Psoas muscle (tissue), 8 donors: ENCODE measurements around the gene PYGL. TPM values are rescaled to one million over a fixed set of nuclear protein-coding genes. Genes with fewer than 3 reads are reported as not detected.

ENCODE experiments used
- ATAC-seq, 4 donors: fragments of 200-7000 bp; cut with Tn5 transposase; one replicate each; pipeline ENCODE4 v1.9.1; 2020; ENCODE audit warnings: moderate library complexity in 3 of 4, mild to moderate bottlenecking in 2 of 4
- DNase-seq, 2 donors: peaks; one replicate each; pipeline ENCODE4 v3.0.0-alpha.2; 2020
- H3K27ac ChIP-seq: fragments of 200-600 bp; one replicate; pipeline ENCODE4 v1.8.0; 2022
- H3K27me3 ChIP-seq, 3 donors: fragments of 200-600 bp in 1 of 3; one replicate each; pipeline versions ENCODE4 v1.6.1 to v1.8.0; 2013 to 2022; ENCODE audit warnings: low read length in 2 of 3, mild to moderate bottlenecking in 2 of 3, moderate library complexity in 1 of 3; ENCODE audit not compliant: insufficient read depth in 3 of 3
- H3K36me3 ChIP-seq, 2 donors: fragments of 200-600 bp in 1 of 2; one replicate each; pipeline versions ENCODE4 v1.6.1 to v1.8.0; 2013 to 2022; ENCODE audit warnings: low read depth in 1 of 2, mild to moderate bottlenecking in 1 of 2, moderate library complexity in 1 of 2; ENCODE audit not compliant: insufficient read depth in 1 of 2
- H3K4me1 ChIP-seq: fragments of 200-600 bp; one replicate; pipeline ENCODE4 v1.8.0; 2022
- H3K4me3 ChIP-seq: fragments of 200-600 bp; one replicate; pipeline ENCODE4 v1.8.0; 2022; ENCODE audit warnings: mild to moderate bottlenecking
- H3K9me3 ChIP-seq: fragments of 200-600 bp; one replicate; pipeline ENCODE4 v1.8.0; 2022
- CTCF ChIP-seq: fragments of 200-600 bp; IDR thresholded peaks from one replicate; pipeline ENCODE4 v1.8.0; 2022; ENCODE audit warnings: antibody characterized with exemption
- WGBS, 3 donors: extraction: QIAGEN DNeasy Blood & Tissue Kit; methylation state at CpG; one replicate each; pipeline versions ENCODE4 v1.1.6 to v1.1.7; 2013; 5-methylcytosine and 5-hydroxymethylcytosine counted together
- intact Hi-C, 2 donors: fragments of 100-400 bp; cut with DNase I; formaldehyde crosslinking; loops; one replicate each; pipeline versions ENCODE4 v1.11.0 to v1.14.2; 2022
- polyA plus RNA-seq, 3 donors: library from polyadenylated mRNA; stranded (reverse); fragments of 200-250 nt; gene quantifications; one replicate each; pipeline ENCODE4 v1.2.3, GENCODE V29; 2013
- total RNA-seq, 4 donors: library from RNA; stranded (reverse); fragmentation: NEBNext Ultra II Directional in 2 of 4; extraction: Animal tissue kit (Norgen Biotek cat#: 25700) in 2 of 4; gene quantifications; one replicate each; pipeline versions ENCODE4 v1.2.1 to v1.2.4, GENCODE V29; 2021 to 2023
- donor health status: healthy with polysubstance abuse.
- donor health status: DM: no; HTN: no; CAD: no; lungs with moderate emphysema.
- donor health status: Bipolar disorder and iron deficiency.
- donor health status: healthy.
- donor health status: DM: yes; HTN: yes; CAD: no.
- donor health status: DM: no; HTN: no; CAD: no.
- donor health status: DM: no; HTN: no; CAD: no.
- donor health status: DM: yes; HTN: yes; CAD: no.

PYGL gene
- total and polyA plus RNA-seq, 7 donors, result 2.3 to 24.7 (median 7.6) TPM

- Histone ChIP-seq H3K36me3 (peaks cover 0 to 28% of the 10 kb centered on the region in 2 donors), H3K4me1 (peaks cover 4% of the 10 kb centered on the region), H3K4me3 (no peak overlapping the region), H3K27ac (no peak overlapping the region), H3K27me3 (no peaks in the 10 kb centered on the region), H3K9me3 (no peaks in the 10 kb centered on the region)
- intact Hi-C loops, result no loop called here
- no peak for TF ChIP-seq CTCF
- 63 to 75% (median 74%) methylated on average over 6 of the region's 6 CpGs for WGBS, 3 donors
- DNase-seq, result peak in 1 of 2 donors; percentile 47
- ATAC-seq, result peak; percentile 65 to 91 (median 90)
Observed at GRCh38 chr14:50928002-50928635, 16.2 kb downstream of the PYGL start.

GRCh38 chr14:50926851-50927386, 17.4 kb downstream of the PYGL start:
- peaks cover 4% of the 10 kb centered on the region for H3K4me1 ChIP-seq
- DNase-seq, result no peak
- H3K9me3 ChIP-seq, result no peaks in the 10 kb centered on the region
- 83 to 87% (median 85%) methylated on average over 3 of the region's 3 CpGs for WGBS, 3 donors
- peaks cover 0 to 35% of the 10 kb centered on the region in 2 donors for H3K36me3 ChIP-seq
- H3K27ac ChIP-seq, result peak overlapping the region; percentile 32
- no peak for ATAC-seq
- no peak for TF ChIP-seq CTCF
- H3K27me3 ChIP-seq, result no peaks in the 10 kb centered on the region
- intact Hi-C loops, result loop anchor here in 1 of 2 donors (1.0 kb wide), 1 partner anchor 18 kb away; no protein-coding TSS in a partner anchor
- H3K4me3 ChIP-seq, result no peak overlapping the region

- Histone ChIP-seq H3K36me3 (peaks cover 0 to 19% of the 10 kb centered on the region in 2 donors), H3K27ac (no peak overlapping the region), H3K27me3 (no peaks in the 10 kb centered on the region), H3K9me3 (no peaks in the 10 kb centered on the region), H3K4me3 (no peak overlapping the region), H3K4me1 (peaks cover 8% of the 10 kb centered on the region)
- intact Hi-C loops, result no loop called here
- no peak for TF ChIP-seq CTCF
- WGBS, 3 donors, result 86 to 87% (median 87%) methylated on average over 4 of the region's 4 CpGs
- DNase-seq (no peak), ATAC-seq (no peak)
Observed at GRCh38 chr14:50924843-50925242, 19.4 kb downstream of the PYGL start.

GRCh38 chr14:50924236-50924635, 20.0 kb downstream of the PYGL start:
- no peak overlapping the region for H3K4me3 ChIP-seq
- no peak for TF ChIP-seq CTCF
- H3K36me3 ChIP-seq, result peaks cover 0 to 19% of the 10 kb centered on the region in 2 donors
- intact Hi-C loops, result no loop called here
- H3K4me1 ChIP-seq, result peaks cover 8% of the 10 kb centered on the region
- 59 to 68% (median 60%) methylated on average over 6 of the region's 6 CpGs for WGBS, 3 donors
- no peak overlapping the region for H3K27ac ChIP-seq
- H3K9me3 ChIP-seq, result no peaks in the 10 kb centered on the region
- no peak for ATAC-seq
- no peak for DNase-seq
- no peaks in the 10 kb centered on the region for H3K27me3 ChIP-seq
